ENCODE results near the gene COPS8. TPM values are rescaled to one million over a fixed set of nuclear protein-coding genes. Genes with fewer than 3 reads are reported as not detected.
A peak's percentile ranks its signal among the peaks of the same experiment; 100 is the strongest.

The COPS8 gene
- polyA plus RNA-seq, 4 donors: 18.9 to 40.9 (median 27.0) TPM

DNA sequence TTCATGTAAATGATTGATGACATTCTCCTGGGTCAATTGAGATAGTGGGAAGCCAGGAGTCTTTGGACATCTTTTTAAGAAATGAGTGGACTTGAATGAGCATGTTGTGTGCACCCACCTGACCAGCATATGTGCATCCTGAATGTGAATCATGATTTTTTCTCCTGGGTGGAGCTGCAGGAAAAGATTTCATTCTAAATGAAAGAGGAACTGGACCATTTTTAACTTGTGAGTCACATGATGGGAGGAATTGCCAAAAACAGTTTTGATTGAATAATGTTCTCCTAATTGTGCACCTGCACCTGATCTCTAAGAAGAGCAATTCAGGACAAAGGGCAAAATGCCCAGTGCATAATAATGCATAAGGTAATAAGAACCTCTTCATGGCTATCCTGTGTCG is 32.3 kb downstream of the COPS8 start:
- DNase-seq (no peak), FAIRE-seq (no peak)
- H3K27me3 ChIP-seq (ENCODE audit: control insufficient read depth in 3 of 3, insufficient read depth in 3 of 3, low read length in 3 of 3): no peaks in the 10 kb centered on the region
- WGBS, 3 donors: 54 to 68% (median 62%) methylated on average over 1 of the region's 1 CpG
- no peaks in the 10 kb centered on the region for H3K36me3 ChIP-seq (ENCODE audit: control insufficient read depth in 3 of 3, insufficient read depth in 2 of 3, low read depth in 1 of 3, low read length in 3 of 3)
- H3K4me1 ChIP-seq (ENCODE audit: control insufficient read depth in 3 of 3, insufficient read depth in 2 of 3, low read depth in 1 of 3, low read length in 2 of 3): no peaks in the 10 kb centered on the region
- H3K4me3 ChIP-seq (ENCODE audit: low read depth in 1 of 3, low read length in 3 of 3): no peak overlapping the region
- no peak overlapping the region for H3K27ac ChIP-seq (ENCODE audit: low read depth in 1 of 3, low read length in 2 of 3)
- H3K9me3 ChIP-seq (ENCODE audit: control insufficient read depth in 2 of 2, insufficient read depth in 1 of 2, low read depth in 1 of 2, low read length in 1 of 2): no peaks in the 10 kb centered on the region

DNA sequence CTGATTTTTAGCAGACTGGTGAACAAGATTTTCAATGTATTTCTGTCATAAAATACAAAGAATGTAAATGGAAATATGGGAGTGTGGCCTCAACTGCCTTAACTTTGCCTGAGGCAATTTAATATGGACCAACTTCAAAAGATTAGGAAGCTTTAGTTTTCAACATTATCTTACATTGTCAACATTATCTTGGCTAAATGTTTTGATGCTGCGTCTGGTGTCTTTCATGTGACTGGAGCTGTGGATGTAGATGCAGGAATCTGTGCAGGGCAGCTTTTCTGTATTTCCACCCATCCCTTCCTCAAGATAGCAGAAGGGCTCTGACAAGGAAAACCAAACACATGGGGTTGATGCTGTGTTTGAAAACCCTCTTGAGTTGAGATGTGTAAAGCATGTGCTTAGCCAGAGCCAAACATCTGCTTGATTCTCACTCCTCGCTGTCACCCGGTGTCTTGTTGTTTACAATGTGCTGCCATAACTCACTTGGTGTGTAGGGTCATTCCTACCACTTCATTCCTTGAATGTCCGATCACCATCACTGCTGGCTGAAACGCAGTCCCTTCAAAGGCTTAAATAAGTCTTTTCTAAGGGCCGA is 33.0 kb downstream of the COPS8 start:
- FAIRE-seq (no peak), DNase-seq (no peak)
- no peaks in the 10 kb centered on the region for H3K9me3 ChIP-seq (ENCODE audit: control insufficient read depth in 2 of 2, insufficient read depth in 1 of 2, low read depth in 1 of 2, low read length in 1 of 2)
- no peaks in the 10 kb centered on the region for H3K27me3 ChIP-seq (ENCODE audit: control insufficient read depth in 3 of 3, insufficient read depth in 3 of 3, low read length in 3 of 3)
- 58 to 83% (median 77%) methylated on average over 6 of the region's 6 CpGs for WGBS, 3 donors
- H3K4me1 ChIP-seq (ENCODE audit: control insufficient read depth in 3 of 3, insufficient read depth in 2 of 3, low read depth in 1 of 3, low read length in 2 of 3): no peaks in the 10 kb centered on the region
- no peak overlapping the region for H3K4me3 ChIP-seq (ENCODE audit: low read depth in 1 of 3, low read length in 3 of 3)
- H3K27ac ChIP-seq (ENCODE audit: low read depth in 1 of 3, low read length in 2 of 3): peak overlapping the region in 1 of 3 donors; percentile 22
- H3K36me3 ChIP-seq (ENCODE audit: control insufficient read depth in 3 of 3, insufficient read depth in 2 of 3, low read depth in 1 of 3, low read length in 3 of 3): no peaks in the 10 kb centered on the region

DNA sequence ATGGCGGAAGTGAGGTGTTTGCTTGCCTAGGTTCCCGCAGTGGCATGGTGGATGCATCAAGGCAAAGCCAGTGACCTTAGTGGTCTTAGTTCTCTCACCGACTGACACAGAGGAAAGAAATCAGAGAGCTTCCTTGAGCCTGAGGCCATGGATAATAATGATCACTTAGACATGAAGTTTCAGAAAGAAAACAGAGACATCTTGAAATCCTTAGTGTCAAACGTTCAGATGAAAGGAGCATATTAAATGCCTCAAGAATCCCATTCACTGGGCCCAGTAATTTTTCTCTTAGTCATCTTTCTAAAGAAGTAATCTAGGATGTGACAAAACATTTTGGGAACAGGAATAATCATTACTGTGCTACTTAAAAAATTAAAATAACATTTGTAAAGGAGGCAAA is 35.2 kb downstream of the COPS8 start:
- H3K4me1 ChIP-seq (ENCODE audit: control insufficient read depth in 3 of 3, insufficient read depth in 2 of 3, low read depth in 1 of 3, low read length in 2 of 3): peaks cover 0 to 5% (median 0%) of the 10 kb centered on the region in 3 donors
- H3K4me3 ChIP-seq (ENCODE audit: low read depth in 1 of 3, low read length in 3 of 3): no peak overlapping the region
- H3K36me3 ChIP-seq (ENCODE audit: control insufficient read depth in 3 of 3, insufficient read depth in 2 of 3, low read depth in 1 of 3, low read length in 3 of 3): no peaks in the 10 kb centered on the region
- FAIRE-seq (no peak), DNase-seq (no peak)
- no peaks in the 10 kb centered on the region for H3K27me3 ChIP-seq (ENCODE audit: control insufficient read depth in 3 of 3, insufficient read depth in 3 of 3, low read length in 3 of 3)
- no peak overlapping the region for H3K27ac ChIP-seq (ENCODE audit: low read depth in 1 of 3, low read length in 2 of 3)
- no peaks in the 10 kb centered on the region for H3K9me3 ChIP-seq (ENCODE audit: control insufficient read depth in 2 of 2, insufficient read depth in 1 of 2, low read depth in 1 of 2, low read length in 1 of 2)
- WGBS, 3 donors: 85 to 89% (median 86%) methylated on average over 4 of the region's 4 CpGs

DNA sequence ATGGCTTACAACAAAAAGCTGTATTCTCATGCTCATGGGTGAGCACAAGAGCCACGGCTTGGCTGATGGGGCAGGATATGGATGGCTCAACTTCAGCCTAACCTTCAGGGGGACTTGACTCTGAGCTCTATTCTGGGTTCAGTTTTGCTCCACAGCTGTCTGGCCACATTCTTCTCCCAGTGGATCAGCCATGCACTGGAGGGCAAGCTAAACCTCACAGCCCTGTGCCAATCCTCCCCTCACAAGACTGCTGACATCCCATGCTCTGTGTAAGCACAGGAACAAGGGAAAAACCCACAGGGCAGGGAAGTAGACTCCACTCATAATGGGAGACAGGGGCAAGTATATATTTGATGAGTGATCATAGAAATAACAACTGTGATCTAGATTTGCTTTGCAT is 35.6 kb downstream of the COPS8 start:
- no peak for DNase-seq
- Histone ChIP-seq H3K4me1 (ENCODE audit: control insufficient read depth in 3 of 3, insufficient read depth in 2 of 3, low read depth in 1 of 3, low read length in 2 of 3) (peaks cover 0 to 9% (median 0%) of the 10 kb centered on the region in 3 donors), H3K27ac (ENCODE audit: low read depth in 1 of 3, low read length in 2 of 3) (no peak overlapping the region), H3K36me3 (ENCODE audit: control insufficient read depth in 3 of 3, insufficient read depth in 2 of 3, low read depth in 1 of 3, low read length in 3 of 3) (no peaks in the 10 kb centered on the region), H3K9me3 (ENCODE audit: control insufficient read depth in 2 of 2, insufficient read depth in 1 of 2, low read depth in 1 of 2, low read length in 1 of 2) (no peaks in the 10 kb centered on the region), H3K4me3 (ENCODE audit: low read depth in 1 of 3, low read length in 3 of 3) (no peak overlapping the region), H3K27me3 (ENCODE audit: control insufficient read depth in 3 of 3, insufficient read depth in 3 of 3, low read length in 3 of 3) (no peaks in the 10 kb centered on the region)
- FAIRE-seq: no peak
- 73 to 95% (median 93%) methylated on average over 1 of the region's 1 CpG for WGBS, 3 donors

DNA sequence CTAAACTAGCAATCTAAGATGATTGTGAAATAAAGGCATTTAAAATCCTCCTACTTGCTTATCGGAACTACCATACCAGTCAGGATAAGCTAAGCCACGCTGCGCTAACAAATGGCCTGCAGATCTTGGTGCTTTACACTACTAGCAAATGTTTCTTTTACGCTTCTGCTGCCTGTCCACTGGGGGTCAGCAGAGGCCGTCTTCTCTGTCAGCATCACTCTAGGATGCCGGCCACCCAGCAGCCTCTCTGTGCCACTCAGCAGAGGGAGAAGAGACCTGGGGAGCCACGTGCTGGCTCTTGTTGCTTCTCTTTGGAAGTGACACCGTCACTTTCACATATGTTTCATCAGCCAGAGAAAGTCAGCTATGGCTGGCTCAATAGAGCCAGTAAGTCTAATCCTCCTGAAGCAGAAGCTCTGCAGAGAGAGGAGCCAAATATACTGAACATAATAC is 36.6 kb downstream of the COPS8 start:
- FAIRE-seq (no peak), DNase-seq (peak; percentile 38 to 43)
- Histone ChIP-seq H3K27ac (ENCODE audit: low read depth in 1 of 3, low read length in 2 of 3) (no peak overlapping the region), H3K36me3 (ENCODE audit: control insufficient read depth in 3 of 3, insufficient read depth in 2 of 3, low read depth in 1 of 3, low read length in 3 of 3) (no peaks in the 10 kb centered on the region), H3K4me1 (ENCODE audit: control insufficient read depth in 3 of 3, insufficient read depth in 2 of 3, low read depth in 1 of 3, low read length in 2 of 3) (peaks cover 0 to 10% (median 0%) of the 10 kb centered on the region in 3 donors), H3K4me3 (ENCODE audit: low read depth in 1 of 3, low read length in 3 of 3) (no peak overlapping the region), H3K27me3 (ENCODE audit: control insufficient read depth in 3 of 3, insufficient read depth in 3 of 3, low read length in 3 of 3) (no peaks in the 10 kb centered on the region), H3K9me3 (ENCODE audit: control insufficient read depth in 2 of 2, insufficient read depth in 1 of 2, low read depth in 1 of 2, low read length in 1 of 2) (no peaks in the 10 kb centered on the region)
- 48 to 61% (median 49%) methylated on average over 8 of the region's 8 CpGs for WGBS, 3 donors

DNA sequence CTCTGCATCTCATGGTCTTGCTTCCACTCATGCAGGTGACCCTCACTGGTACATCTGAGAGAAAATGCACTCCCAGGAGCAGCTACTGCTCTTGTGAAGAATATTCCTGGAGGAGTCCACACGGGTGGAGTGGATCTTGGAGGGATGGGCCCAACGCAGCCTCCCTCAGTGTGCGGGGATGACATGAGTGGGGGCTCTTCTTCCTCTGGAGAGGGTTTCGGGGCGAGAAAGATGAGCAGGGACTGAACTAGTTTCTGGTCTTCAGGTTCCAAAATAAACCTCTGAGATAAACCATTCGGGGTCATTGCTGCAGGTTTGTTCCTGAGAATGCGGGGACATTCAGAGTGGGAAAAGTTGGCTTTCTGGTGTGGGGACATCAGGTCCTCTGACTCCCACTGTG is 39.1 kb downstream of the COPS8 start:
- H3K4me1 ChIP-seq (ENCODE audit: control insufficient read depth in 3 of 3, insufficient read depth in 2 of 3, low read depth in 1 of 3, low read length in 2 of 3): peaks cover 0 to 16% (median 0%) of the 10 kb centered on the region in 3 donors
- 92 to 94% (median 94%) methylated on average over 7 of the region's 7 CpGs for WGBS, 3 donors
- no peak for FAIRE-seq
- DNase-seq: no peak
- H3K36me3 ChIP-seq (ENCODE audit: control insufficient read depth in 3 of 3, insufficient read depth in 2 of 3, low read depth in 1 of 3, low read length in 3 of 3): no peaks in the 10 kb centered on the region
- H3K27ac ChIP-seq (ENCODE audit: low read depth in 1 of 3, low read length in 2 of 3): no peak overlapping the region
- H3K9me3 ChIP-seq (ENCODE audit: control insufficient read depth in 2 of 2, insufficient read depth in 1 of 2, low read depth in 1 of 2, low read length in 1 of 2): no peaks in the 10 kb centered on the region
- H3K27me3 ChIP-seq (ENCODE audit: control insufficient read depth in 3 of 3, insufficient read depth in 3 of 3, low read length in 3 of 3): no peaks in the 10 kb centered on the region
- no peak overlapping the region for H3K4me3 ChIP-seq (ENCODE audit: low read depth in 1 of 3, low read length in 3 of 3)

DNA sequence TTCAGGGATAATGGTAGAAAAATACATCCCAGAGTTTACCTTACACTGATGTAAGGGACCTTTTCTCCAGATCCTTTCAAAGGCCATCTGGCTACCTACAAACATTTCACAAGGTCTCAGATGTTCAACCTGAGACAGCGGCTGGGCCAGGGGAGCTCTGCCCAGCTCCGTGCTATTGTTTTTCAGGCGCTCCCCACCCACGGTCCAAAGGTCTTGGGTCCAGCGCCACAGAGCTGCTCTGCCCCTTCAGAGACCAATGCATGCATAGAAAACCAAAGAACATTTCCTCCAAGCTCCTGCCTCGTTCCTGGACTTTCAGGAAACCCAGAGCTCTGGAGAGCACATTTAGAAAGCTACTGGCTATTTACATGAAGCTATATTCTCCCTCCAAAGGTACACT is 40.3 kb downstream of the COPS8 start:
- H3K27me3 ChIP-seq (ENCODE audit: control insufficient read depth in 3 of 3, insufficient read depth in 3 of 3, low read length in 3 of 3): no peaks in the 10 kb centered on the region
- H3K27ac ChIP-seq (ENCODE audit: low read depth in 1 of 3, low read length in 2 of 3): no peak overlapping the region
- FAIRE-seq (no peak), DNase-seq (peak; percentile 58 to 64)
- 13 to 63% (median 34%) methylated on average over 6 of the region's 6 CpGs for WGBS, 3 donors
- H3K36me3 ChIP-seq (ENCODE audit: control insufficient read depth in 3 of 3, insufficient read depth in 2 of 3, low read depth in 1 of 3, low read length in 3 of 3): no peaks in the 10 kb centered on the region
- peaks cover 0 to 16% (median 0%) of the 10 kb centered on the region in 3 donors for H3K4me1 ChIP-seq (ENCODE audit: control insufficient read depth in 3 of 3, insufficient read depth in 2 of 3, low read depth in 1 of 3, low read length in 2 of 3)
- no peak overlapping the region for H3K4me3 ChIP-seq (ENCODE audit: low read depth in 1 of 3, low read length in 3 of 3)
- H3K9me3 ChIP-seq (ENCODE audit: control insufficient read depth in 2 of 2, insufficient read depth in 1 of 2, low read depth in 1 of 2, low read length in 1 of 2): no peaks in the 10 kb centered on the region

DNA sequence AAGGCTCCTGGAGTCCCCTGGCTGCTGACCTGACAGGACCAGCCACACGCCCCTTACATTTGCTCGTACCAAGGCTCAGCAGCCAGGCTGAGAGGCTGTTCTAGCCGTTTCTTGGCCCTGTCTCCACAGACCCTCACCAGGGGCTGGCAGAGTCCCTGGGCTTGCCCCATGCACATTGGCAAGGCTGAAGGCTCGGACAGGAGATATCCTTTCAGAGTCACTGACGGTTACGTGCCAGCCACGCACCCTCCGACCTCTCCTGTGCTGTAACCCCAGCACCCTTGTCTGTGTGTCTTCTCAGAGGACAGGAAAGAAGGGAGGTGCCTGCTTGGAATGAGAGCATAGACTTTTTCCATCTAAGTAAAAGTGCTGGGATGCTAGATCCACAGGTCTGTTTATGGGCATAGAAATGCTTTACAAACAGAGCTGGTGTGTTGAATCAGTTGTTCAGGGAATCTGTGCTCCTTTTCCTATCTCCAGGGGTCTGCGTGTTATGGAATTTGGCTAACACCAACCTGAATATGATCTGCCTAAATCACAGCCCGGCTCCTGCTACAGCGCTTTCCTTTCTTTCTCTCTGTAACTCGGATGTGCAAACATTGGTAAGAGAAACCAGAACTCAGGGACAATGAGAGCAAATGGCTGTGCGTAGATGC is 41.0 kb downstream of the COPS8 start:
- H3K27ac ChIP-seq (ENCODE audit: low read depth in 1 of 3, low read length in 2 of 3): no peak overlapping the region
- no peak for FAIRE-seq
- H3K4me1 ChIP-seq (ENCODE audit: control insufficient read depth in 3 of 3, insufficient read depth in 2 of 3, low read depth in 1 of 3, low read length in 2 of 3): peaks cover 0 to 16% (median 0%) of the 10 kb centered on the region in 3 donors
- DNase-seq: no peak
- H3K9me3 ChIP-seq (ENCODE audit: control insufficient read depth in 2 of 2, insufficient read depth in 1 of 2, low read depth in 1 of 2, low read length in 1 of 2): no peaks in the 10 kb centered on the region
- no peaks in the 10 kb centered on the region for H3K36me3 ChIP-seq (ENCODE audit: control insufficient read depth in 3 of 3, insufficient read depth in 2 of 3, low read depth in 1 of 3, low read length in 3 of 3)
- H3K4me3 ChIP-seq (ENCODE audit: low read depth in 1 of 3, low read length in 3 of 3): no peak overlapping the region
- H3K27me3 ChIP-seq (ENCODE audit: control insufficient read depth in 3 of 3, insufficient read depth in 3 of 3, low read length in 3 of 3): no peaks in the 10 kb centered on the region
- 81 to 86% (median 84%) methylated on average over 13 of the region's 13 CpGs for WGBS, 3 donors
